RWPE2 (cell line): Measurements from ENCODE around the gene MRPS18B.

Experiments
- ATAC-seq: fragments of 200-7000 bp; cut with Tn5 transposase; 3 replicates; pipeline ENCODE4 v1.9.1; 2021; ENCODE audit warnings: low read depth
- DNase-seq: peaks from one replicate; pipeline ENCODE4 v3.0.0-alpha.2; 2020; ENCODE audit warnings: low spot score
- H3K27ac ChIP-seq: fragments of 450-650 bp; 2 replicates; pipeline ENCODE4 v1.5.1; 2017; ENCODE audit warnings: mild to moderate bottlenecking; ENCODE audit not compliant: poor library complexity, severe bottlenecking
- H3K27me3 ChIP-seq: fragments of 250-450 bp; sonication (Bioruptor Pico); 2 replicates; pipeline ENCODE4 v1.5.1; 2021; ENCODE audit warnings: mild to moderate bottlenecking, moderate library complexity; ENCODE audit not compliant: insufficient read depth, poor library complexity, severe bottlenecking
- H3K36me3 ChIP-seq: fragments of 250-450 bp; sonication (Bioruptor Pico); 2 replicates; pipeline ENCODE4 v1.5.1; 2020; ENCODE audit warnings: low read depth, mild to moderate bottlenecking, moderate library complexity
- H3K4me1 ChIP-seq: fragments of 250-450 bp; sonication (Bioruptor Pico); 2 replicates; pipeline ENCODE4 v1.5.1; 2021; ENCODE audit warnings: mild to moderate bottlenecking, moderate library complexity; ENCODE audit not compliant: insufficient read depth, poor library complexity, severe bottlenecking
- H3K4me3 ChIP-seq: fragments of 250-450 bp; sonication (Bioruptor Pico); 2 replicates; pipeline ENCODE4 v1.5.1; 2021; ENCODE audit warnings: mild to moderate bottlenecking, moderate library complexity; ENCODE audit not compliant: severe bottlenecking
- H3K9me3 ChIP-seq: fragments of 250-450 bp; sonication (Bioruptor Pico); 2 replicates; pipeline ENCODE4 v1.5.1; 2021; ENCODE audit warnings: mild to moderate bottlenecking, moderate library complexity; ENCODE audit not compliant: severe bottlenecking
- TF ChIP-seq, protein P1 (sequence below): fragments of 450-650 bp; IDR thresholded peaks from one replicate; pipeline ENCODE4 v1.5.1; 2017; ENCODE audit warnings: mild to moderate bottlenecking, moderate library complexity; ENCODE audit not compliant: poor library complexity, severe bottlenecking

Gene MRPS18B

DNA sequence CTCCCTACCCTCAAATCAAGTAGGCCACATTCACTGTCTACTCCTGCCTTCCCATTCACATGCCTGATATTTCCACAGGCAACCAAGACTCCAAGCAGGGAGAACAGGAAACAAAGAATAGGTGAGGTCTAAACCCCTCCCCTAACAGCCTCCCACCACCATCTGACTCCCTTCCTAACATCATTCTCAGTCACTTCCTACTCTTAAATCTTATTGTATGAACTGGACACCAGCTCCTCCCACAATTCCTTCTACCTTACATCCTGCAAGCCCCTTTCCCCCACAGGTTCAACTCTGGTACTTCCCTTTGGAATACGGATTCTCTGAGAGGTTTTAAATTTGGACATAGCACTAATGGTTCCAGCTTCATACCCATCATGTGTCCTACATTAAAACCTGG is 28.3 kb downstream of the MRPS18B start:
- Histone ChIP-seq H3K36me3 (peaks cover 29% of the 10 kb centered on the region), H3K27me3 (no peaks in the 10 kb centered on the region), H3K9me3 (no peaks in the 10 kb centered on the region), H3K4me1 (peaks cover 4% of the 10 kb centered on the region), H3K4me3 (no peak overlapping the region), H3K27ac (peak overlapping the region; percentile 72)
- TF ChIP-seq, protein P1, sequence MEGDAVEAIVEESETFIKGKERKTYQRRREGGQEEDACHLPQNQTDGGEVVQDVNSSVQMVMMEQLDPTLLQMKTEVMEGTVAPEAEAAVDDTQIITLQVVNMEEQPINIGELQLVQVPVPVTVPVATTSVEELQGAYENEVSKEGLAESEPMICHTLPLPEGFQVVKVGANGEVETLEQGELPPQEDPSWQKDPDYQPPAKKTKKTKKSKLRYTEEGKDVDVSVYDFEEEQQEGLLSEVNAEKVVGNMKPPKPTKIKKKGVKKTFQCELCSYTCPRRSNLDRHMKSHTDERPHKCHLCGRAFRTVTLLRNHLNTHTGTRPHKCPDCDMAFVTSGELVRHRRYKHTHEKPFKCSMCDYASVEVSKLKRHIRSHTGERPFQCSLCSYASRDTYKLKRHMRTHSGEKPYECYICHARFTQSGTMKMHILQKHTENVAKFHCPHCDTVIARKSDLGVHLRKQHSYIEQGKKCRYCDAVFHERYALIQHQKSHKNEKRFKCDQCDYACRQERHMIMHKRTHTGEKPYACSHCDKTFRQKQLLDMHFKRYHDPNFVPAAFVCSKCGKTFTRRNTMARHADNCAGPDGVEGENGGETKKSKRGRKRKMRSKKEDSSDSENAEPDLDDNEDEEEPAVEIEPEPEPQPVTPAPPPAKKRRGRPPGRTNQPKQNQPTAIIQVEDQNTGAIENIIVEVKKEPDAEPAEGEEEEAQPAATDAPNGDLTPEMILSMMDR, result no peak
- ATAC-seq (no peak), DNase-seq (no peak)

DNA sequence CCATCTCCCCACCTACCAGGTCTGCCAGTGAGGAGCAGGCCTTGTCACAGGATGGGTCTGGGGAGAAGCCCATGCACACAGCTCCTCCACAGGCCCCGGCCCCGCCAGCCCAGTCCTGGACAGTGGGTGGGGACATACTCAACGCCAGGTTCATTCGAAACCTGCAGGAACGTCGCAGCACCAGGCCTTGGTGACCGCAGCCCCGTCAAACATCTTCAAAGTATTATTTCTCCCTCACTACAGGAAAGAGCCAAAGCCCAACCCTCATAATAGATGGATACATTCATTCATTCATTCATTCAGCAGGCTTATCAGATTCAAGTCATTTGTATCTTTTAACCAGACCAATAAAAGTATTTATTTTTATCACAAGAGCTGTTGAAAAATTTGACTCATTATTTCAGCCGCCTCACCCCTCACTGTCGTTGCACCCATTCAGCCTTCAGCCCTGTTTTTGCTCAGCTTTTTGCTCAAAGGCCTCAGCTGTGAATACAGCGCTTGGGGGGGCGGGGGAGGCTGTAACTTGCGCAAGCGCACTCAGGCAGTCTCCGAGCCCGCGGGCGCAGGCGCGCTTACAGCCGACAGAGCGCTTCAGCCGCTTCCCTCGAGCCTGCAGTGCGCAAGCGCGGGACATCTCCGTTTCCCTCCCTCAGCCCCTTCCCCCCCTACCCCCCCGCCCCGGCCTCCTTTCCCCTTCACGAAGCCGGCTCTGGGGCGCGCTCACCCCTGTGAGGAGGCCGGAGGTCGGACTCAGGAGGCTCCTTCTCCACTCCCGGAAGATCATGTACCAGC is 29.0 kb downstream of the MRPS18B start, which contains the start of gene C6orf136:
Gene C6orf136, plus strand, starts transcription at position 684 of the 792 bp plus-strand sequence. Its CDS starts 99 bp downstream, at position 783.
- peak; percentile 92 for DNase-seq
- TF ChIP-seq, protein P1, result no peak
- peaks cover 32% of the 10 kb centered on the region for H3K36me3 ChIP-seq
- peak within 1 kb of the TSS; percentile 72 for H3K27ac ChIP-seq
- H3K4me1 ChIP-seq, result peaks cover 4% of the 10 kb centered on the region
- no peaks in the 10 kb centered on the region for H3K9me3 ChIP-seq
- ATAC-seq, result peak; percentile 76
- H3K4me3 ChIP-seq, result peak within 1 kb of the TSS; percentile 94
- no peaks in the 10 kb centered on the region for H3K27me3 ChIP-seq

DNA sequence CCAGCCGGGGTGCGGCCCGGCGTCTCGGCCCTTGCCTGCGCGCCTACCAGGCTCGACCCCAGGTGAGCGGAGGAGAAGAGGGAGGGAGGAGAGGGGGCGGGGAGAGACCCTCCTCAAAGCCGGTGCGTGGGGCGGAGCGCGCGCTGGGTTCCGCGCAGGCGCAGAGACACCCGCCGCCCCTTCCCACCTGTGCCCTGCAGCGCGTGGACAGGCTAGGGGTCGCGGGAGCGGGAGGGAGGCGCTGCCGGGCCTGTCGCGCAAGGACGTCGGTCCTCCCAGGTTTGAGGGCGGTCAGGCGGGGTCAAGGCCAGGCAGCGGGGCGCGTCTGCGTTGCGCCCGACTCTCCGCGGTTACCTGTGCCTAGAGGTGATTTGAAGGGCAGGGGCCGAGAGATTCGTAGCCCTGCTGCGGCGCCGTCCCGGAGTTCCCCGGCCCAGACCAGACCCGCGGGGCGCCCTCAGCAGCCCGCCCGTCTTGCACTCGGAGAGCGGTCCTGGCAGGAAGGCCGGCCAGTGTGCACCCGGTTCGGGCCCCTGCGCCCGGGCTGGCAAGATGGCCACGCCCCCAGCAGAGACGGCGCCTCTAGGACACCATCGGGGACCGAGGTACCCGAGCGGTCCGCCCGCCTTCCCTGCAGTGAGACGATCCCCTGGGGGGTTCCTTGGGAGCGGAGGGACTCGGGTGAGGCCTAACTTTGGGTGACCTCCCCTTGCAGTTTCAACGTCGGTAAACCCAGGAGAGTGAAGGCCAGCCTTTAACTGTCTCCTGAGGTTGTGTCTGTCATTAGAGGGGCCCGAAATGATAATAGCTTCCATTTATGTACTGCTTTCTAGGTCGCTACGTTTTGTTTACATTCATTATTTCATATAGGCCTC is 29.8 kb downstream of the MRPS18B start:
- Histone ChIP-seq H3K27ac (peak overlapping the region; percentile 72), H3K4me1 (peaks cover 4% of the 10 kb centered on the region), H3K9me3 (no peaks in the 10 kb centered on the region), H3K4me3 (peak overlapping the region; percentile 94), H3K27me3 (no peaks in the 10 kb centered on the region), H3K36me3 (peaks cover 33% of the 10 kb centered on the region)
- peak; percentile 67 for ATAC-seq
- DNase-seq, result no peak
- TF ChIP-seq, protein P1, result no peak

DNA sequence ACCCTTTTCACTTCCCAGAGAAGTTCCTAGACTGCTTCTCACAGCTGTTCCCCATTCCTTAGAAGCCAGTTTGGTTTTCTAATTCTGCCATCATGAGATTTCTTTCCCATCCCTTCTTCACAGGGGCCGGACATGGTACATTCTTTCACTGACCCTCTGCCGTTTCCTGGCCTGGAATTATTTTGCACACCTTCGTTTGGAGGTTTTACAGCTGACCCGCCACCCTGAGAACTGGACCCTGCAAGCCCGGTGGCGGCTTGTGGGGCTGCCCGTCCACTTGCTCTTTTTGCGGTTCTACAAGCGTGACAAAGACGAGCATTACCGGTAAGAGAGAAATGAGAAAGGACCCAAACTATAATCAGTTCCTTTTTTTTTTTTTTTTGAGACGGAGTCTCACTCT is 33.5 kb downstream of the MRPS18B start:
- Histone ChIP-seq H3K36me3 (peaks cover 62% of the 10 kb centered on the region), H3K27ac (no peak overlapping the region), H3K9me3 (no peaks in the 10 kb centered on the region), H3K4me1 (peaks cover 4% of the 10 kb centered on the region), H3K4me3 (no peak overlapping the region), H3K27me3 (no peaks in the 10 kb centered on the region)
- ATAC-seq (no peak), DNase-seq (no peak)
- TF ChIP-seq, protein P1, result no peak
